Bronchial epithelial cell (primary cell): ENCODE measurements around the gene MLST8. TPM values are rescaled to one million over a fixed set of nuclear protein-coding genes. Genes with fewer than 3 reads are reported as not detected.

Source experiments
- DNase-seq: peaks from one replicate; pipeline ENCODE4 v3.0.0-alpha.2; 2010; ENCODE audit warnings: low read depth
- FAIRE-seq: peaks from 2 replicates; lab custom pipeline; 2011; peaks lifted over from hg19 to GRCh38; lab: Jason Lieb, UNC
- H3K27me3 ChIP-seq: 2 replicates; pipeline ENCODE4 v1.5.1; 2011; ENCODE audit warnings: low read length; ENCODE audit not compliant: control insufficient read depth, insufficient read depth
- H3K36me3 ChIP-seq: 2 replicates; pipeline ENCODE4 v1.5.1; 2011; ENCODE audit warnings: low read length; ENCODE audit not compliant: control insufficient read depth, insufficient read depth
- H3K4me3 ChIP-seq: 2 replicates; pipeline ENCODE4 v1.5.1; 2011; ENCODE audit warnings: mild to moderate bottlenecking, low read depth, low read length, control low read depth
- total RNA-seq: library from RNA; depleted of rRNA; stranded (reverse); fragments of >200 nt; gene quantifications from 2 replicates; pipeline ENCODE4 v1.2.1, GENCODE V29; 2014
- TF ChIP-seq, protein P1 (sequence below): IDR thresholded peaks from 2 replicates; pipeline ENCODE4 v1.5.1; 2011; ENCODE audit warnings: mild to moderate bottlenecking, moderate library complexity, low read length, control low read depth, inconsistent platforms; ENCODE audit not compliant: insufficient read depth, severe bottlenecking

MLST8 gene
- total RNA-seq, 1 donor from 2014 or later, result 11.6 TPM

DNA sequence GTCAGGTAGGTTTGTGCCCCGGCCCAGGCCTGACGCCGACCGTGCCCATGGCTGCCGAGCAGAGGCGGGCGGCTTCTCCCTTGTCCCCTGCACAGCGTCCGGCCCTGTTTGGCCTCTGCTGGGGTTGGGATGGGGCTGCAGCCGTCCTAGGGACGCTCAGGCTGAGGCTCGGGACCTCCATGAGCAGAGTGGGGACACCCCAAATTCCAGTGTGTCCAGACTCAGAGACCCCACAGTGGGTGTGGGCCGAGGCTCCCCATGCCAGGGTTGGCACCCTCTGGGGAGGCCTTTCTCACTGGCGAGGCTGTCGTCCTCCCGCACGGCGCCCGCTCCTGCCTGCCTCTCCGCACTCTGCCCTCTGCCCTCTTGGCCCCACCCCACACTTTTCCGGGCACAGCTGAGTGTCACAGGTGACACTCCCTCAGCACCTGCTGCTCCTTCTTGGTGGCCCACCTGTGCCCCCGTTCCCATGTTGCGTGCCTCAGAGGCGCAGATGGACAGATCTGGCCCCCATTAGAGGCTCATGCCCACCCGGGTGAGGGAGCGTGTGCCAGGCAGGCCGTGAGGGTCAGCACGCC is 33.6 kb upstream of the MLST8 start:
- no peak for DNase-seq
- no peak for FAIRE-seq
- peaks cover 38% of the 10 kb centered on the region for H3K36me3 ChIP-seq
- H3K4me3 ChIP-seq, result no peak overlapping the region
- H3K27me3 ChIP-seq, result no peaks in the 10 kb centered on the region
- TF ChIP-seq, protein P1, sequence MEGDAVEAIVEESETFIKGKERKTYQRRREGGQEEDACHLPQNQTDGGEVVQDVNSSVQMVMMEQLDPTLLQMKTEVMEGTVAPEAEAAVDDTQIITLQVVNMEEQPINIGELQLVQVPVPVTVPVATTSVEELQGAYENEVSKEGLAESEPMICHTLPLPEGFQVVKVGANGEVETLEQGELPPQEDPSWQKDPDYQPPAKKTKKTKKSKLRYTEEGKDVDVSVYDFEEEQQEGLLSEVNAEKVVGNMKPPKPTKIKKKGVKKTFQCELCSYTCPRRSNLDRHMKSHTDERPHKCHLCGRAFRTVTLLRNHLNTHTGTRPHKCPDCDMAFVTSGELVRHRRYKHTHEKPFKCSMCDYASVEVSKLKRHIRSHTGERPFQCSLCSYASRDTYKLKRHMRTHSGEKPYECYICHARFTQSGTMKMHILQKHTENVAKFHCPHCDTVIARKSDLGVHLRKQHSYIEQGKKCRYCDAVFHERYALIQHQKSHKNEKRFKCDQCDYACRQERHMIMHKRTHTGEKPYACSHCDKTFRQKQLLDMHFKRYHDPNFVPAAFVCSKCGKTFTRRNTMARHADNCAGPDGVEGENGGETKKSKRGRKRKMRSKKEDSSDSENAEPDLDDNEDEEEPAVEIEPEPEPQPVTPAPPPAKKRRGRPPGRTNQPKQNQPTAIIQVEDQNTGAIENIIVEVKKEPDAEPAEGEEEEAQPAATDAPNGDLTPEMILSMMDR, result no peak

DNA sequence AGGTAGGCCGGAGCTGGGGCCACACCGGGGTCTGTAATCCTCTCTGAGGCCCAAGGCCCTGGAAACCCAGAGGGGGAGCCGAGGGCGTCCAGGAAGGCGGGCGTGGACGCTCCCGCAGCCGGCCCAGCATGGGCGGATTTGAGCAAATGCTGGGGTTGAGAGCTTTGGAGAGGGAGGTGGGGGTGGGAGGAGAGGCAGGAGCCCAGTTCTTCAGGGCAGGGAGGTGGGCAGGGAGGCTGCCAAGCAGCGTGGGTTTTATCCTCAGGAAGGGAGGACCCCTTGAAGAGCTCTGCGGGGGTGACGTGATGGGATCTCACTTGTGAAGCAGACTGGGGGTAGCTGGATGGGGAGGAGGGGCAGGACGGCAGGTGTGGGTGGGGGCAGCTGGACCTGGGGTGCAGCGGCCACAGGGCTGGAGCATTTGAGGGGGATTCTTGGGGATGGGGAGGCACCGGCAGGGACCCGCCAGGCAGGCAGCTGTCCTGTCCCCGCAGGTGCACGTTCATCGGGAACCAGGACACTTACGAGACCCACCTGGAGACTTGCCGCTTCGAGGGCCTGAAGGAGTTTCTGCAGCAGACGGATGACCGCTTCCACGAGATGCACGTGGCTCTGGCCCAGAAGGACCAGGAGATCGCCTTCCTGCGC is 32.4 kb upstream of the MLST8 start:
- TF ChIP-seq, protein P1, result no peak
- no peak overlapping the region for H3K4me3 ChIP-seq
- FAIRE-seq (no peak), DNase-seq (no peak)
- peaks cover 32% of the 10 kb centered on the region for H3K36me3 ChIP-seq
- H3K27me3 ChIP-seq, result no peaks in the 10 kb centered on the region

DNA sequence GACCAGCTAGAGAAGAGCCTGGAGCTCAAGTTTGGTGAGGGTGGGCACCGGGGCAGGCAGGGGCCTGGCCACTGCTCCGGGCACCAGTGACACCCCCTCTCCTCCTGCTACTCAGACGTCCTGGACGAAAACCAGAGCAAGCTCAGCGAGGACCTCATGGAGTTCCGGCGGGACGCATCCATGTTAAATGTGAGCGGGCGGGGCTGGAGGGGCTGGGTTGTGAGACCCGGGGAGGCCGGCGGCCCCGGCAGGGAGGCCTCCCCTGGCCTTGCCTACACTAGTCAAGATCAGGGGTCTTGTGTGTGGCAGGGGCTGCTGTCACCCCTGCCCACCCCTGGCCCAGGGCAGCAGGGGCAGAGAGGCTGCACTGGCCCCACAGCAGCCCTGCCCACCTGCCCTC is 31.9 kb upstream of the MLST8 start:
- DNase-seq (no peak), FAIRE-seq (no peak)
- Histone ChIP-seq H3K36me3 (peaks cover 28% of the 10 kb centered on the region), H3K4me3 (no peak overlapping the region), H3K27me3 (no peaks in the 10 kb centered on the region)
- TF ChIP-seq, protein P1, result no peak

DNA sequence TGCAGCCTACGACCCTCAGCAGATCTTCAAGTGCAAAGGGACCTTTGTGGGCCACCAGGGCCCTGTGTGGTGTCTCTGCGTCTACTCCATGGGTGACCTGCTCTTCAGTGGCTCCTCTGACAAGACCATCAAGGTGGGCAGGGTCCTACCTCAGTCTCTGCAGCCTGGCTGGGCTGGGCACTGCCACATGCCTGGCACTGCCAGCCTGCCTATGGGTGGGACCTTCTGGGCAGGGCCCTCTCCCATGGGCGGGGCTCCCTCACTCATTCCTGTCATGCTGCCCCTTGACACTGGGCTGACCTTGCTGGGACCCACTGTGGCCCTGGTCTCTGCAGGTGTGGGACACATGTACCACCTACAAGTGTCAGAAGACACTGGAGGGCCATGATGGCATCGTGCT is 31.3 kb upstream of the MLST8 start:
- DNase-seq (no peak), FAIRE-seq (no peak)
- TF ChIP-seq, protein P1, result no peak
- no peaks in the 10 kb centered on the region for H3K27me3 ChIP-seq
- H3K4me3 ChIP-seq, result no peak overlapping the region
- peaks cover 24% of the 10 kb centered on the region for H3K36me3 ChIP-seq

DNA sequence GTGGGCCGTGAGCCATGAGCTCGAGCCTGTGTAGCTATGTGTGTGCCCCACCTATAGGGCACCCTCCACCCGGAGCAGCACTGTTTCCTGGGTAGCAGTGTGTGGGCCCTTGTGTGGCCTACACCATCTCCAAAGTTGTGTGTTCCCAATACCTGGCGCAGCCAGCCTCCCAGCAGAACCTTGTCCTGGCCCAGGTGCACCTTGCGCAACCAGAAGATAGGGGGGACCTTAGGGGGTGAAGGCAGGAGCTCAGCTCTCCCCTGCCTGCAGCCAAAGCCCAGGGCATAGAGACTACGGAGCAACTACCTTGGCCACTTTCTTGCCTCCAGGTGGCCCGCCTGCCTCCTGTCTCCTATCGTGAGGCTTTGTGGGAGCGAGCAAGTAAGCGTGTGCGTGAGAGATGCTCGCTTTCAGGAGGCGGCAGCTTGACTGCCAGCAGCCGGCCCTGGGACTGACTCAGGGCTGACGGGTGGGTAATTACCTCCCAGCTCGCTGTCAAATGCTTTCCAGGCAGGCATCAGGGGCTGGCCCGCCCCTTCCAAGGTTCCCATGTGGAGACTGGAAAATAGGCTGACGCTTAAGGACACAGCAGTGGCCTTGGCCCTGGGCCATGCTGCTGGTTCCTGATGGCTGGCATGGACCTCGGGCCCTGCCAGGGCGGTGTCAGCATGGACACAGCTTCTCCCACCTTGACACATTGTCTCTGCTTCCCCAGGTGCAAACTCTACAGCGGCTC is 30.7 kb upstream of the MLST8 start:
- Histone ChIP-seq H3K4me3 (no peak overlapping the region), H3K27me3 (no peaks in the 10 kb centered on the region), H3K36me3 (peaks cover 24% of the 10 kb centered on the region)
- TF ChIP-seq, protein P1, result no peak
- DNase-seq, result no peak
- FAIRE-seq, result peak; percentile 36
